ENCODE results near the gene PIAS4.

DNA sequence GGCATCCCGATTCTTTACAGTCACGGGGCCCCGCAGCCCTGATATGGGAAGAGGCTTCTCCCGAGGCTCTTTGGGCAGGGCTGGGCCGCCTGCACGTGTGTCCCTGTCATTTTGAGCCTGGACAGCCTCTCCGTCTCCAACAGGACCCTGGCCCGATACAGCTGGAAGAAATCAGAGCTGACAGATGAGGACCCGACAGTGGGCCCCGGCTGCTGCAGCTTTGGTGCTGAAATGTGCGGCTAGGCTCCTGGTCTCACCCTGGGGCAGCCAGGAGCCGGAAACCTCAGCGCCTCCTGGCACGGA lies 3.2 kb downstream of the PIAS4 start:
- TF ChIP-seq, protein P1, sequence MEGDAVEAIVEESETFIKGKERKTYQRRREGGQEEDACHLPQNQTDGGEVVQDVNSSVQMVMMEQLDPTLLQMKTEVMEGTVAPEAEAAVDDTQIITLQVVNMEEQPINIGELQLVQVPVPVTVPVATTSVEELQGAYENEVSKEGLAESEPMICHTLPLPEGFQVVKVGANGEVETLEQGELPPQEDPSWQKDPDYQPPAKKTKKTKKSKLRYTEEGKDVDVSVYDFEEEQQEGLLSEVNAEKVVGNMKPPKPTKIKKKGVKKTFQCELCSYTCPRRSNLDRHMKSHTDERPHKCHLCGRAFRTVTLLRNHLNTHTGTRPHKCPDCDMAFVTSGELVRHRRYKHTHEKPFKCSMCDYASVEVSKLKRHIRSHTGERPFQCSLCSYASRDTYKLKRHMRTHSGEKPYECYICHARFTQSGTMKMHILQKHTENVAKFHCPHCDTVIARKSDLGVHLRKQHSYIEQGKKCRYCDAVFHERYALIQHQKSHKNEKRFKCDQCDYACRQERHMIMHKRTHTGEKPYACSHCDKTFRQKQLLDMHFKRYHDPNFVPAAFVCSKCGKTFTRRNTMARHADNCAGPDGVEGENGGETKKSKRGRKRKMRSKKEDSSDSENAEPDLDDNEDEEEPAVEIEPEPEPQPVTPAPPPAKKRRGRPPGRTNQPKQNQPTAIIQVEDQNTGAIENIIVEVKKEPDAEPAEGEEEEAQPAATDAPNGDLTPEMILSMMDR (optimal IDR thresholded peaks at IDR 0.05 in 1 of 3, IDR thresholded peaks at IDR 0.05 in 1 of 3, conservative IDR thresholded peaks at IDR 0.05 in 1 of 3; ENCODE audit: extremely low read depth in 1 of 3, insufficient read depth in 2 of 3, low read length in 3 of 3): no peak
- TF ChIP-seq EZH2 (IDR thresholded peaks at IDR 0.05; ENCODE audit: low read length): no peak
